Tibial nerve (tissue), 4 donors: ENCODE data around the gene NNT. TPM values are rescaled to one million over a fixed set of nuclear protein-coding genes. Genes with fewer than 3 reads are reported as not detected.
"Not testable (repeated sequence)": the region's sequence is repeated elsewhere in the genome, so short reads cannot be mapped to it uniquely, and the experiment has no call there.

ENCODE experiments used
- DNase-seq, 2 donors: peaks; one replicate each; pipeline ENCODE4 v3.0.0-alpha.2; 2019; ENCODE audit warnings: low spot score in 2 of 2
- H3K27ac ChIP-seq, 4 donors: fragments of 200-600 bp; sonication (generic) in 3 of 4; one replicate each; pipeline ENCODE4 v1.5.1; 2017 to 2019; ENCODE audit warnings: mild to moderate bottlenecking in 1 of 4
- H3K27me3 ChIP-seq, 2 donors: fragments of 200-600 bp; sonication (generic) in 1 of 2; one replicate each; pipeline versions ENCODE4 v1.5.1 to v1.6.0; 2017 to 2019
- H3K36me3 ChIP-seq, 3 donors: fragments of 200-600 bp; sonication (generic); one replicate each; pipeline ENCODE4 v1.5.1; 2018 to 2019
- H3K4me1 ChIP-seq, 4 donors: fragments of 200-600 bp; sonication (generic) in 3 of 4; one replicate each; pipeline ENCODE4 v1.5.1; 2017 to 2019
- H3K4me3 ChIP-seq, 4 donors: fragments of 200-600 bp; sonication (generic) in 3 of 4; one replicate each; pipeline ENCODE4 v1.5.1; 2017 to 2019; ENCODE audit warnings: mild to moderate bottlenecking in 1 of 4, moderate library complexity in 1 of 4
- H3K9me3 ChIP-seq, 4 donors: fragments of 200-600 bp; sonication (generic) in 3 of 4; one replicate each; pipeline ENCODE4 v1.5.1; 2017 to 2019
- CTCF ChIP-seq, 5 experiments: fragments of 200-600 bp in 3 of 5; fragments of 450-650 bp in 2 of 5; sonication (generic) in 3 of 5; IDR thresholded peaks; one replicate each; pipeline ENCODE4 v1.5.1; 2016 to 2019; ENCODE audit warnings: antibody characterized with exemption in 5 of 5, mild to moderate bottlenecking in 3 of 5, moderate library complexity in 2 of 5
- EP300 ChIP-seq, 2 donors: sonication (generic); formaldehyde crosslinking; IDR thresholded peaks; one replicate each; pipeline ENCODE4 v1.6.1; 2017; ENCODE audit warnings: antibody characterized with exemption in 2 of 2, mild to moderate bottlenecking in 1 of 2
- POLR2A ChIP-seq, 2 donors: fragments of 450-650 bp; IDR thresholded peaks; one replicate each; pipeline ENCODE4 v1.6.1; 2017; ENCODE audit warnings: antibody characterized with exemption in 2 of 2, mild to moderate bottlenecking in 2 of 2, moderate library complexity in 2 of 2
- WGBS, 2 donors: methylation state at CpG; one replicate each; pipeline ENCODE4 v1.1.5; 2018; 5-methylcytosine and 5-hydroxymethylcytosine counted together
- total RNA-seq, 4 donors: library from RNA; depleted of rRNA; stranded (reverse); fragments of >200 nt; gene quantifications; one replicate each; pipeline ENCODE4 v1.1.0, GENCODE V29; 2016

The NNT gene
- total RNA-seq, 4 donors from 2014 or later: 36.3 to 47.1 (median 42.7) TPM

GRCh38 chr5:43556607-43556856 lies 46.4 kb upstream of the NNT start:
- peak overlapping the region; percentile 61 to 99 (median 79) for H3K4me3 ChIP-seq
- WGBS, 2 donors: no CpG with 5 or more reads among the region's 30 CpGs
- not testable (repeated sequence) for H3K9me3 ChIP-seq, H3K27me3 ChIP-seq, DNase-seq
- H3K36me3 ChIP-seq: peaks cover 0 to 14% (median 0%) of the 10 kb centered on the region in 3 donors
- peak in 1 of 2 donors; percentile 19 for TF ChIP-seq EP300 (IDR thresholded peaks at IDR 0.05)
- H3K4me1 ChIP-seq: peaks cover 0 to 43% (median 18%) of the 10 kb centered on the region in 4 donors
- peak overlapping the region; percentile 81 to 97 (median 96) for H3K27ac ChIP-seq

GRCh38 chr5:43556857-43557542 lies 46.0 kb upstream of the NNT start, which contains the start of gene PAIP1:
PAIP1 (minus strand) TSS chr5:43557077; CDS start chr5:43556846, 231 bp downstream.
- Histone ChIP-seq H3K4me1 (peaks cover 0 to 40% (median 18%) of the 10 kb centered on the region in 4 donors), H3K36me3 (peaks cover 0 to 14% (median 0%) of the 10 kb centered on the region in 3 donors), H3K27me3 (no peaks in the 10 kb centered on the region), H3K4me3 (peak within 1 kb of the TSS; percentile 61 to 99 (median 79)), H3K9me3 (no peaks in the 10 kb centered on the region), H3K27ac (peak within 1 kb of the TSS; percentile 81 to 97 (median 96))
- peak; percentile 50 to 89 (median 76) for TF ChIP-seq CTCF (IDR thresholded peaks at IDR 0.05)
- no peak for TF ChIP-seq EP300 (IDR thresholded peaks at IDR 0.05)
- peak in 1 of 2 donors; percentile 42 for TF ChIP-seq POLR2A (IDR thresholded peaks at IDR 0.05)
- WGBS, 2 donors: 1% methylated on average over 19 to 25 of the region's 79 CpGs
- DNase-seq: peak; percentile 54 to 57

GRCh38 chr5:43560128-43560527 lies 42.9 kb upstream of the NNT start:
- Histone ChIP-seq H3K27me3 (no peaks in the 10 kb centered on the region), H3K36me3 (no peaks in the 10 kb centered on the region), H3K27ac (no peak overlapping the region), H3K4me3 (no peak overlapping the region), H3K9me3 (no peaks in the 10 kb centered on the region), H3K4me1 (peaks cover 0 to 11% (median 8%) of the 10 kb centered on the region in 4 donors)
- DNase-seq: no peak
- TF ChIP-seq CTCF (IDR thresholded peaks at IDR 0.05): no peak
- no peak for TF ChIP-seq POLR2A (IDR thresholded peaks at IDR 0.05)
- TF ChIP-seq EP300 (IDR thresholded peaks at IDR 0.05): no peak
- WGBS, 2 donors: 20 to 31% methylated on average over 2 of the region's 2 CpGs

- TF ChIP-seq POLR2A (IDR thresholded peaks at IDR 0.05) (no peak), EP300 (IDR thresholded peaks at IDR 0.05) (no peak), CTCF (IDR thresholded peaks at IDR 0.05) (no peak)
- no peak overlapping the region for H3K27ac ChIP-seq
- H3K36me3 ChIP-seq: no peaks in the 10 kb centered on the region
- H3K4me1 ChIP-seq: peaks cover 0 to 3% (median 0%) of the 10 kb centered on the region in 4 donors
- H3K4me3 ChIP-seq: no peak overlapping the region
- H3K9me3 ChIP-seq: no peaks in the 10 kb centered on the region
- H3K27me3 ChIP-seq: no peaks in the 10 kb centered on the region
- no peak for DNase-seq
Measured at GRCh38 chr5:43561356-43561755, 41.6 kb upstream of the NNT start.

GRCh38 chr5:43563321-43563720 lies 39.7 kb upstream of the NNT start:
- H3K9me3 ChIP-seq: no peaks in the 10 kb centered on the region
- no peak overlapping the region for H3K27ac ChIP-seq
- peaks cover 0 to 3% (median 0%) of the 10 kb centered on the region in 4 donors for H3K4me1 ChIP-seq
- no peaks in the 10 kb centered on the region for H3K27me3 ChIP-seq
- no peak overlapping the region for H3K4me3 ChIP-seq
- 59 to 64% methylated on average over 3 of the region's 3 CpGs for WGBS, 2 donors
- no peaks in the 10 kb centered on the region for H3K36me3 ChIP-seq
- TF ChIP-seq EP300 (IDR thresholded peaks at IDR 0.05) (no peak), POLR2A (IDR thresholded peaks at IDR 0.05) (no peak), CTCF (IDR thresholded peaks at IDR 0.05) (no peak)
- DNase-seq: no peak
